SU-DHL-6 (cell line): ENCODE results near the gene FRMD3.

Experiments
- H2AFZ ChIP-seq: fragments of 200-600 bp; sonication (generic); 2 replicates; pipeline ENCODE4 v1.6.1; 2014; ENCODE audit warnings: low read depth, mild to moderate bottlenecking, moderate library complexity, mixed read lengths, antibody characterized with exemption, low read length; ENCODE audit not compliant: severe bottlenecking
- H3F3A ChIP-seq: fragments of 200-600 bp; shearing (Covaris generic); 2 replicates; pipeline ENCODE4 v1.6.0; 2016; ENCODE audit warnings: antibody characterized with exemption, mild to moderate bottlenecking; ENCODE audit not compliant: insufficient read depth
- H3K27ac ChIP-seq: fragments of 200-600 bp; sonication (generic); 2 replicates; pipeline ENCODE4 v1.5.1; 2016; ENCODE audit warnings: low read depth, mild to moderate bottlenecking, low read length, moderate library complexity, mixed read lengths
- H3K27me3 ChIP-seq: fragments of 200-600 bp; sonication (generic), shearing (Covaris generic); 2 replicates; pipeline ENCODE4 v1.6.0; 2014; ENCODE audit warnings: mild to moderate bottlenecking, low read length
- H3K36me3 ChIP-seq: fragments of 200-600 bp; sonication (generic); 2 replicates; pipeline ENCODE4 v1.6.1; 2014; ENCODE audit warnings: mild to moderate bottlenecking, low read length, mixed read lengths
- H3K4me2 ChIP-seq: fragments of 300-600, 200-600 bp; shearing (Covaris generic), sonication (generic); 2 replicates; pipeline ENCODE4 v1.6.0; 2014; ENCODE audit warnings: low read length, low read depth, mild to moderate bottlenecking; ENCODE audit not compliant: poor library complexity, severe bottlenecking
- H3K4me3 ChIP-seq: fragments of 200-600 bp; sonication (generic); 2 replicates; pipeline ENCODE4 v1.5.1; 2014; ENCODE audit warnings: antibody characterized with exemption, low read length, mild to moderate bottlenecking, mixed read lengths; ENCODE audit not compliant: insufficient read depth, poor library complexity, severe bottlenecking
- H3K79me2 ChIP-seq: fragments of 200-600 bp; sonication (generic); 2 replicates; pipeline ENCODE4 v1.6.1; 2014; ENCODE audit warnings: mild to moderate bottlenecking, low read length, moderate library complexity; ENCODE audit not compliant: insufficient read depth
- H3K9ac ChIP-seq: fragments of 200-600 bp; sonication (generic); 2 replicates; pipeline ENCODE4 v1.7.0; 2014; ENCODE audit warnings: mild to moderate bottlenecking, low read length
- H3K9me2 ChIP-seq: fragments of 200-600 bp; sonication (generic); replicated peaks from 2 replicates; pipeline ENCODE4 v1.6.1; 2014; ENCODE audit warnings: low read length; ENCODE audit not compliant: insufficient read depth
- H3K9me3 ChIP-seq: fragments of 200-600 bp; sonication (generic); 2 replicates; pipeline ENCODE4 v1.6.1; 2014; ENCODE audit warnings: low read length, mixed read lengths; ENCODE audit not compliant: insufficient read depth
- H4K20me1 ChIP-seq: fragments of 200-600 bp; sonication (generic); 2 replicates; pipeline ENCODE4 v1.6.1; 2014; ENCODE audit warnings: low read depth, mild to moderate bottlenecking, antibody characterized with exemption, low read length, moderate library complexity, mixed read lengths
- EZH2phosphoT487 ChIP-seq: fragments of 200-600 bp; sonication (generic), shearing (Covaris generic); conservative IDR thresholded peaks from 2 replicates; pipeline ENCODE4 v1.6.1; 2018; ENCODE audit warnings: mild to moderate bottlenecking, antibody characterized with exemption, low read length, moderate library complexity, mixed read lengths
- TF ChIP-seq, protein P1 (sequence below): fragments of 200-600 bp; sonication (generic); IDR thresholded peaks from one replicate; pipeline ENCODE4 v1.5.1; 2017; ENCODE audit warnings: antibody characterized with exemption, mild to moderate bottlenecking, low read length, moderate library complexity; ENCODE audit not compliant: insufficient read depth, poor library complexity, severe bottlenecking

FRMD3 gene

DNA sequence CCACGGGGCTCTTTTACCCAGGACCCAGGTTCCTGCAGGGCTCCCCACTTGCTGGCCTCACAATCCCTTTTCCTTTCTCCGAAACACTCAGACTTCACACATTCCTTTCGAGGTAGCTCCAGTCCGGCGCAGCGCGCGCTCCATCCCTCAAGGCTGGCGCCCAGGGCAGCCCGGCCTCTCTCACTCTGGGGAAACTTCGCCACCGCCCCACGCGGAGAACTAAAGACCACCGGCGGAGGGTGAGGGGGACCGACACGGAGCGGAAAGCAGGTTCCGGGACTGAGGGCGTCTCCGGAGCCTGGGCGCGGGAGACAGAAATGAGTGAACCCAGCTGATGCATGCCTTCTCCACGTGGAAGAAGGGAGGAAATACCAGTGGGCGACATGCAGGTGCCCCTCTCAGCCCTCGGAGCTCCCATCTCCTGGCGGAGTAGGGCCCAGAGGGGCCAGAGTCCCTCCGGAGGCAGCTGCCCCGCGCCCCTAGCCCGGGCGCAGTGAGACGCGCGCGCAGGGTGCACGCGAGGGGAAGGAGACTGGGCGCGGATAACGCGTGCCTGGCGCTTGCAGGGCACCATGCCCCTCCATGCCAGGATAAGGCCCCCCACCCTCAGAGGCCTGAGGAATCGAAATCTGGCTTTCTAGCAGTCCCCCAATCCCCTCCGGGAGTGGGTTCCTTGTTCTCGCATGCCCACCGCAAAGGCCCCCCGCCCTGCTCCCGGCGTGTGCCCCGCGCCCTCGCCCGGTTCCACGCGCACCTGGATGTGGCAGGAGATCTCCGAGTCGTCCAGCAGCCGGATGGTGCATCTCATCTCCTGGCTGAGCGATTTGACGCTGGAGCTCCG lies 650 bp downstream of the FRMD3 start:
- TF ChIP-seq, protein P1, sequence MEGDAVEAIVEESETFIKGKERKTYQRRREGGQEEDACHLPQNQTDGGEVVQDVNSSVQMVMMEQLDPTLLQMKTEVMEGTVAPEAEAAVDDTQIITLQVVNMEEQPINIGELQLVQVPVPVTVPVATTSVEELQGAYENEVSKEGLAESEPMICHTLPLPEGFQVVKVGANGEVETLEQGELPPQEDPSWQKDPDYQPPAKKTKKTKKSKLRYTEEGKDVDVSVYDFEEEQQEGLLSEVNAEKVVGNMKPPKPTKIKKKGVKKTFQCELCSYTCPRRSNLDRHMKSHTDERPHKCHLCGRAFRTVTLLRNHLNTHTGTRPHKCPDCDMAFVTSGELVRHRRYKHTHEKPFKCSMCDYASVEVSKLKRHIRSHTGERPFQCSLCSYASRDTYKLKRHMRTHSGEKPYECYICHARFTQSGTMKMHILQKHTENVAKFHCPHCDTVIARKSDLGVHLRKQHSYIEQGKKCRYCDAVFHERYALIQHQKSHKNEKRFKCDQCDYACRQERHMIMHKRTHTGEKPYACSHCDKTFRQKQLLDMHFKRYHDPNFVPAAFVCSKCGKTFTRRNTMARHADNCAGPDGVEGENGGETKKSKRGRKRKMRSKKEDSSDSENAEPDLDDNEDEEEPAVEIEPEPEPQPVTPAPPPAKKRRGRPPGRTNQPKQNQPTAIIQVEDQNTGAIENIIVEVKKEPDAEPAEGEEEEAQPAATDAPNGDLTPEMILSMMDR: no peak
- TF ChIP-seq EZH2phosphoT487: no peak
- Histone ChIP-seq H3K9me2 (no peaks in the 10 kb centered on the region), H2AFZ (no peak overlapping the region), H3K4me3 (no peak overlapping the region), H4K20me1 (no peaks in the 10 kb centered on the region), H3K79me2 (no peaks in the 10 kb centered on the region), H3K9me3 (no peaks in the 10 kb centered on the region), H3K27me3 (no peaks in the 10 kb centered on the region), H3F3A (no peaks in the 10 kb centered on the region), H3K4me2 (no peak overlapping the region), H3K9ac (no peak overlapping the region), H3K27ac (no peak overlapping the region), H3K36me3 (no peaks in the 10 kb centered on the region)

DNA sequence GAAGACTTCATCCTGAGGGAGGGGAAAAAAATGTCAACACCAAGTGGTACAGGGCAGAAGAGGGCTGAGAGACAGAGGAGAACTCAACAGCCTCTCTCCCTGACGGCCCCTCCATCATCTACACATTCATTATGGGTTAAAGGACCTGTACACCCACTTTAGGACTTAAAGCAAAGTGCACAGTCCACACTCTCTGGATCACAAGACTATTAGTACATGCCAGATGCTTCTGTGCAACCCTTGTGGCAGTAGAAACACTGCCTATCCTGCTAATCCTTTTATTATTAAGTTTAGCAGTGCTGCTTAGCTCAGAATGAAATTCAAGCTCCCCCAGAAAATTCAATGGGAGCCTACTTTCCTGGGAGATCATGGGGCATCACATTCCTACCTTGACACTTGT lies 1.9 kb downstream of the FRMD3 start:
- Histone ChIP-seq H3K9ac (no peak overlapping the region), H3K9me3 (no peaks in the 10 kb centered on the region), H3K27ac (no peak overlapping the region), H3K79me2 (no peaks in the 10 kb centered on the region), H2AFZ (no peak overlapping the region), H3K9me2 (no peaks in the 10 kb centered on the region), H3F3A (no peaks in the 10 kb centered on the region), H3K4me2 (no peak overlapping the region), H3K4me3 (no peak overlapping the region), H3K27me3 (no peaks in the 10 kb centered on the region), H4K20me1 (no peaks in the 10 kb centered on the region), H3K36me3 (no peaks in the 10 kb centered on the region)
- TF ChIP-seq, protein P1: no peak
- TF ChIP-seq EZH2phosphoT487: no peak

DNA sequence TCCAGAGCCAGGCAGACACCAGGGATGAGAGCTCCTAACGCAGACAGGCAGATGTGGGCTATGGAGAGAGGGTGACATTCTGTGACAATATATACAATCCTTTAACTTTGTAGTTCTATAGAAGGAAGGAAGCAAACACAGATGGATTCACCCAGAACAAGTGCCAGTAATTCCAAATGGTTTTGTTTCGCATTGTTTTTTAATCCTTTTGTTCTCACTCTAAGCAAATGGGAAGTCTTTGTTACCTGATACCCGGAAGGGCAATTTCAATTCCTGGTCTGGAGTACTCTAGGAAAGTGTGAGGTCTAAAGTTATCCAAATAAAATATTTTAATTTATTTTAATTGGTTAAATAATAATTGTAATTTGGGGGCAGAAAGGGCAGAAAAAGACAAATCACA lies 2.5 kb downstream of the FRMD3 start:
- H2AFZ ChIP-seq: no peak overlapping the region
- TF ChIP-seq, protein P1: no peak
- TF ChIP-seq EZH2phosphoT487: no peak
- no peaks in the 10 kb centered on the region for H3K9me2 ChIP-seq
- H3K9me3 ChIP-seq: no peaks in the 10 kb centered on the region
- no peaks in the 10 kb centered on the region for H3F3A ChIP-seq
- H3K27me3 ChIP-seq: no peaks in the 10 kb centered on the region
- H4K20me1 ChIP-seq: no peaks in the 10 kb centered on the region
- no peaks in the 10 kb centered on the region for H3K36me3 ChIP-seq
- H3K4me2 ChIP-seq: no peak overlapping the region
- no peak overlapping the region for H3K27ac ChIP-seq
- no peak overlapping the region for H3K9ac ChIP-seq
- no peak overlapping the region for H3K4me3 ChIP-seq
- no peaks in the 10 kb centered on the region for H3K79me2 ChIP-seq
